Measurements from ENCODE around the gene PARP3.

The PARP3 gene

GRCh38 chr3:51934139-51934850 is 7.9 kb upstream of the PARP3 start:
- no peak for DNase-seq

- no peak for DNase-seq
Observed at GRCh38 chr3:51934991-51935885, 6.9 kb upstream of the PARP3 start.

- DNase-seq: no peak
Observed at GRCh38 chr3:51935886-51936755, 6.0 kb upstream of the PARP3 start.

GRCh38 chr3:51937014-51937413 is 5.1 kb upstream of the PARP3 start:
- DNase-seq: no peak

GRCh38 chr3:51937611-51938450 is 4.3 kb upstream of the PARP3 start:
- DNase-seq: no peak

GRCh38 chr3:51938780-51939425 is 3.3 kb upstream of the PARP3 start:
- DNase-seq: no peak

GRCh38 chr3:51940648-51941462 is 1.3 kb upstream of the PARP3 start:
- no peak for DNase-seq

GRCh38 chr3:51941463-51941797 is 733 bp upstream of the PARP3 start:
- DNase-seq: no peak

- peak; percentile 48 for DNase-seq
Observed at GRCh38 chr3:51942603-51943450, 664 bp downstream of the PARP3 start.

- no peak for DNase-seq
Observed at GRCh38 chr3:51943451-51944391, 1.6 kb downstream of the PARP3 start.

GRCh38 chr3:51944451-51945021 is 2.4 kb downstream of the PARP3 start:
- no peak for DNase-seq

- DNase-seq: peak; percentile 9
Observed at GRCh38 chr3:51945031-51945840, 3.1 kb downstream of the PARP3 start.

- DNase-seq: peak; percentile 6
Observed at GRCh38 chr3:51945926-51946705, 4.0 kb downstream of the PARP3 start.

GRCh38 chr3:51946796-51947195 is 4.6 kb downstream of the PARP3 start:
- DNase-seq: peak; percentile 10

GRCh38 chr3:51947215-51947900 is 5.2 kb downstream of the PARP3 start:
- peak; percentile 10 for DNase-seq

GRCh38 chr3:51948016-51948580 is 5.9 kb downstream of the PARP3 start:
- DNase-seq: no peak
